ENCODE results near the gene CTDP1. TPM values are rescaled to one million over a fixed set of nuclear protein-coding genes. Genes with fewer than 3 reads are reported as not detected.

CTDP1 gene
- total RNA-seq, 1 donor from 2014 or later: 7.5 TPM

DNA sequence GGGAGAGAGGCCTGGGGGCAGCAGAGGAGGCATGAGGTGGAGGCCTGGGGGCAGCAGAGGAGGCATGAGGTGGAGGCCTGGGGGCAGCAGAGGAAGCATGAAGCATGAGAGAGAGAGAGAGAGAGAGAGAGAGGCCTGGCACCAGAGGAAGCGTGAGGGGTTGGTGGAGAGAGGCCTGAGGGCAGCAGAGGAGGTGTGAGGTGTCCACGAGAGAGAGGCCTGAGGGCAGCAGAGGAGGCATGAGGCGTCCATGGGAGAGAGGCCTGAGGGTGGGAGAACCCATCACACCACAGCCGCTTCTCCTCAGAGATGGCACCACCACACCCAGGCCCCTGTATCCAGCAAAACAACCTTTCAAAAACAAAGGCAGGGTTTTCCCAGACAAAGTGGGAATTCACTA lies 62.5 kb downstream of the CTDP1 start:
- DNase-seq: no peak
- no peaks in the 10 kb centered on the region for H3K4me1 ChIP-seq
- H3K9me3 ChIP-seq (replicated peaks): no peaks in the 10 kb centered on the region
- intact Hi-C loops (cut with micrococcal nuclease): no loop called here
- no peak overlapping the region for H3K27ac ChIP-seq (replicated peaks)
- TF ChIP-seq, protein P1, sequence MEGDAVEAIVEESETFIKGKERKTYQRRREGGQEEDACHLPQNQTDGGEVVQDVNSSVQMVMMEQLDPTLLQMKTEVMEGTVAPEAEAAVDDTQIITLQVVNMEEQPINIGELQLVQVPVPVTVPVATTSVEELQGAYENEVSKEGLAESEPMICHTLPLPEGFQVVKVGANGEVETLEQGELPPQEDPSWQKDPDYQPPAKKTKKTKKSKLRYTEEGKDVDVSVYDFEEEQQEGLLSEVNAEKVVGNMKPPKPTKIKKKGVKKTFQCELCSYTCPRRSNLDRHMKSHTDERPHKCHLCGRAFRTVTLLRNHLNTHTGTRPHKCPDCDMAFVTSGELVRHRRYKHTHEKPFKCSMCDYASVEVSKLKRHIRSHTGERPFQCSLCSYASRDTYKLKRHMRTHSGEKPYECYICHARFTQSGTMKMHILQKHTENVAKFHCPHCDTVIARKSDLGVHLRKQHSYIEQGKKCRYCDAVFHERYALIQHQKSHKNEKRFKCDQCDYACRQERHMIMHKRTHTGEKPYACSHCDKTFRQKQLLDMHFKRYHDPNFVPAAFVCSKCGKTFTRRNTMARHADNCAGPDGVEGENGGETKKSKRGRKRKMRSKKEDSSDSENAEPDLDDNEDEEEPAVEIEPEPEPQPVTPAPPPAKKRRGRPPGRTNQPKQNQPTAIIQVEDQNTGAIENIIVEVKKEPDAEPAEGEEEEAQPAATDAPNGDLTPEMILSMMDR (IDR thresholded peaks at IDR 0.05; ENCODE audit: borderline replicate concordance): no peak
- peaks cover 65% of the 10 kb centered on the region for H3K36me3 ChIP-seq
- no peaks in the 10 kb centered on the region for H3K27me3 ChIP-seq (ENCODE audit: low read depth)
- H3K4me3 ChIP-seq: no peak overlapping the region

DNA sequence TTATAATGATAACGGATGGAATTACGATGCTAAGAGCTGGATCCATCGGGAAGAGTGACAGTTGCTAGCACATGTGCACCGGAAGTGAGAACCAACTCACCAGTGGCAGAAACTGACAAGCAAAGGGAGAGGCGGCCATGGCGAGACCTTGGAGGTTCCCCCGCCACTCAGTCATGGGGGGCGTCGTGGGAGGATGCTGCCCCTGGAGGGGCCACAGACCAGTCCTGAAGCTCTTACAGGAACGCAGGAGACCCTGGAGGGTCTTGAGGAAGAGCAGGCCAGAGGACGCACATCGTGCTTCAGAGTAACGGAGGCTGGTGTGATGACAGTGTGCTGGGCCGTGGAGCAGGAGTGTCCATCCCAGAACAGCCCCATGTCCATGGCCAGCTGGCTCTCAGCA lies 65.0 kb downstream of the CTDP1 start:
- Histone ChIP-seq H3K4me1 (no peaks in the 10 kb centered on the region), H3K36me3 (peaks cover 54% of the 10 kb centered on the region), H3K27me3 (ENCODE audit: low read depth) (no peaks in the 10 kb centered on the region), H3K27ac (replicated peaks) (no peak overlapping the region), H3K9me3 (replicated peaks) (no peaks in the 10 kb centered on the region), H3K4me3 (no peak overlapping the region)
- DNase-seq: no peak
- TF ChIP-seq, protein P1 (IDR thresholded peaks at IDR 0.05; ENCODE audit: borderline replicate concordance): no peak
- intact Hi-C loops (cut with micrococcal nuclease): no loop called here

DNA sequence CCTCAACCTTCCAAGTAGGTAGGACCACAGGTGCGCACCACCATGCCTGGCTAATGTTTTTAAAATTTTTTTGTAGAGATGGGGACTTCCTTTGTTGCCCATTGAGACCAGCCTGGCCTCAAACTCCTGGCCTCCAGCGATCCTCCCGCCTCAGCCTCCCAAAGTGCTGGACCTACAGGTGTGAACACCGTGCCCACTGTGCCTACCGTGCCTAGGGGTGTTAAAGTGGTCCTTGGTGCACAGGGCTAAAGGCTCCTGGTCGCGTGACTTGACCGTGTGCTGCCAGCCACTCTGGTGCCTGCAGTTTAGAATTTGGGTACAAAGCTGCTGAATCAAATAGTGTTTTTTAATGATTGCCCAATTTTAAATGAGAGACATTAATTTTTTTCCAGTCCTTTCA lies 67.1 kb downstream of the CTDP1 start:
- DNase-seq: no peak
- no peak overlapping the region for H3K27ac ChIP-seq (replicated peaks)
- H3K36me3 ChIP-seq: peaks cover 43% of the 10 kb centered on the region
- intact Hi-C loops (cut with micrococcal nuclease): no loop called here
- H3K27me3 ChIP-seq (ENCODE audit: low read depth): no peaks in the 10 kb centered on the region
- H3K4me1 ChIP-seq: no peaks in the 10 kb centered on the region
- TF ChIP-seq, protein P1 (IDR thresholded peaks at IDR 0.05; ENCODE audit: borderline replicate concordance): no peak
- no peaks in the 10 kb centered on the region for H3K9me3 ChIP-seq (replicated peaks)
- H3K4me3 ChIP-seq: no peak overlapping the region

DNA sequence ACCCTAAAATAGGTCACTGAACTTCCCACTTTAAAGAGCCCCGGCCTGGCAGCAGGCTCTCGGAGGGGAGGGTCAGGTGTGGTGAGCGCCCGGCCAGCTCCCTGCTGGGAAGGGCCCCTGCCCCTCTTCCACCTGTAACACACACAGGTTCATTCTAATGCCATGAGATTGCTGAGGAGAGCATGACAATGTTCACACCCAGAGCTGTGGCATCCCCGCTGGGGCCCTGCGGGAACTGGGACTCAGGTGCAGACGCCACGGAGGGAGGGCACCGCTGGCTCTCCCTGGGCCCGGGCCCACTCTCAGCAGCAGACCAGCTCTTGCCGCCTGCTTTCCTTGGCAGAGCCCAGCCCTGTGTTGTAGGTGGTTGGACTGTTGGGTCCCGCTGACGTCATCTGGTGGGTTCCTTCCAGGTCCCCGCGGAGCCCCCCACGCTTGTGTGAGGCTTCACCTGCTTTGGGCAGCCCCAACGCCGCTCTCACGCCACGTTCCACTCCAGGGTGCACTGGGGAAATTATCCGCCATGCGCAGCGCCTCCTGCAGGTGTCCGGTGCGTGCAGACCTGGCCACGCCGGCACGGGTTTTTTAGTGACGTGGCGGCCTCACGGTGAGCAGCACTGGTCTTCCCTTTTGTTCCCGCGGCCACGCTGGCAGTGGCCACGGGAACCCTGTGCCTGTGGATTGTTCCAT lies 67.7 kb downstream of the CTDP1 start:
- intact Hi-C loops (cut with micrococcal nuclease): no loop called here
- Histone ChIP-seq H3K36me3 (peaks cover 41% of the 10 kb centered on the region), H3K4me3 (no peak overlapping the region), H3K27ac (replicated peaks) (no peak overlapping the region), H3K9me3 (replicated peaks) (no peaks in the 10 kb centered on the region), H3K4me1 (no peaks in the 10 kb centered on the region), H3K27me3 (ENCODE audit: low read depth) (no peaks in the 10 kb centered on the region)
- DNase-seq: no peak
- TF ChIP-seq, protein P1 (IDR thresholded peaks at IDR 0.05; ENCODE audit: borderline replicate concordance): no peak

DNA sequence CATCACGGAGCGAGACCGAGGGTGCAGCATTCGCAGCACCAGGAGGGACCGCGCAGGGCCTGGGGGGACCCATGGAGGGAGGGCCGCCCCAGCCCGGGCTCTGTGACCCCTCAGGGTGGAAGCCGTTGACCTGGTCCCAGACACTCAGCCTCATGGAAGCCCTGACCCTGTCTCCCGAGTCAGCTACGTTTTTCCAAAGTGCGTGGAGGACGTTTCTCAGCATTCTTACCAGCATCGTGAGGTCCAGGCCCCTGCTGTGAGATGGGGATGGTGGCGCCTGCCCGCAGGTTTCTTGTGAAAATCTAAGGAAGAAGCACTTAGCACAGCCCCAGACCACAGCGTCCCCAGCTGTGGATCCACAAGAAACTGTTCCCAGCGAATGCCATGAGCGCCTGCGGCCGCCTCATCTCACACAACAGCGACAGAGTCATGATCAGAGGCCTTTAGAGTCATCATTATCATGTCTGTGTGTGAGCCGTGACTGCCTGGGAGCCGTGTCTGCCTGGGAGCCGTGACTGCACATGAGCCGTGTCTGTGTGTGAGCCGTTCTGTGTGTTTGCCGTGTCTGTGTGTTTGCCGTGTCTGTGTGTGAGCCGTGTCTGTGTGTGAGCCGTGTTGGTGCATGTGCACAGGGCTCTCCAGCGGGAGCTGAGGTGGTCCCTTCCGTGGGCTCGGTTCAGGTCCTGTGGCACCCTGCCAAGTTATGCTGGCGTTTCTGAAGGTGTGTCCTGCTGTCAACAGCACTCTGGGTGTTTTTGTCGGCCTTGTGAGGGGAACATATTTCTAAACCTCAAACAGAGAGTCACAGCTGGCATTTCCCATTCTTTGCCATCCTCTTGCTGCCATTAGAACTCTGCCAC lies 68.9 kb downstream of the CTDP1 start:
- H3K9me3 ChIP-seq (replicated peaks): no peaks in the 10 kb centered on the region
- no peaks in the 10 kb centered on the region for H3K27me3 ChIP-seq (ENCODE audit: low read depth)
- no peak for DNase-seq
- intact Hi-C loops (cut with micrococcal nuclease): no loop called here
- no peaks in the 10 kb centered on the region for H3K4me1 ChIP-seq
- H3K4me3 ChIP-seq: no peak overlapping the region
- peaks cover 32% of the 10 kb centered on the region for H3K36me3 ChIP-seq
- no peak overlapping the region for H3K27ac ChIP-seq (replicated peaks)
- TF ChIP-seq, protein P1 (IDR thresholded peaks at IDR 0.05; ENCODE audit: borderline replicate concordance): no peak
